Measurements from ENCODE around the gene HTD2.

Gene HTD2

DNA sequence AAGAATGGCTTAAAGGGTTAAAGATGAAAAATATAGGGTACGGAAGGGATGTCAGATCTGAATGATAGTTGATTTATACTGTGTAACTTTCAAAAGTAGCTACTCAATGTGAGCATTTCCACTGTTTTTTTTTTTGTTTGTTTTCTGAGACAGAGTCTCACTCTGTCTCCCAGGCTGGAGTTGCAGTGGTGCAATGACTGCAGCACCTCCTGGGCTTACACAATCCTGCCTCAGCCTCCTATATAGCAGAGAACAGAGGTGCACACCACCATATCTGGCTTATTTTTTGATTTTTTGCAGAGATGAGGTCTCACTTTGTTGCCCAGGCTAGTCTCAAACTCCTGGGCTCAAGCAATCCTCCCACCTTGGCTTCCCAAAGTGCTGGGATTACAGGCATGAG, 16.5 kb downstream of the HTD2 start:
- peaks cover 3% of the 10 kb centered on the region for H3K79me2 ChIP-seq (ENCODE audit: low read length)
- peaks cover 9% of the 10 kb centered on the region for H3K4me1 ChIP-seq (ENCODE audit: low read length)
- H3K9me2 ChIP-seq (replicated peaks; ENCODE audit: insufficient read depth, low read length): no peaks in the 10 kb centered on the region
- no peak overlapping the region for H3K4me3 ChIP-seq (ENCODE audit: low read length)
- TF ChIP-seq EZH2phosphoT487 (IDR thresholded peaks at IDR 0.05; ENCODE audit: low read length): no peak
- no peak for TF ChIP-seq EZH2 (optimal IDR thresholded peaks at IDR 0.05; ENCODE audit: low read depth, low read length)
- TF ChIP-seq, protein P1, sequence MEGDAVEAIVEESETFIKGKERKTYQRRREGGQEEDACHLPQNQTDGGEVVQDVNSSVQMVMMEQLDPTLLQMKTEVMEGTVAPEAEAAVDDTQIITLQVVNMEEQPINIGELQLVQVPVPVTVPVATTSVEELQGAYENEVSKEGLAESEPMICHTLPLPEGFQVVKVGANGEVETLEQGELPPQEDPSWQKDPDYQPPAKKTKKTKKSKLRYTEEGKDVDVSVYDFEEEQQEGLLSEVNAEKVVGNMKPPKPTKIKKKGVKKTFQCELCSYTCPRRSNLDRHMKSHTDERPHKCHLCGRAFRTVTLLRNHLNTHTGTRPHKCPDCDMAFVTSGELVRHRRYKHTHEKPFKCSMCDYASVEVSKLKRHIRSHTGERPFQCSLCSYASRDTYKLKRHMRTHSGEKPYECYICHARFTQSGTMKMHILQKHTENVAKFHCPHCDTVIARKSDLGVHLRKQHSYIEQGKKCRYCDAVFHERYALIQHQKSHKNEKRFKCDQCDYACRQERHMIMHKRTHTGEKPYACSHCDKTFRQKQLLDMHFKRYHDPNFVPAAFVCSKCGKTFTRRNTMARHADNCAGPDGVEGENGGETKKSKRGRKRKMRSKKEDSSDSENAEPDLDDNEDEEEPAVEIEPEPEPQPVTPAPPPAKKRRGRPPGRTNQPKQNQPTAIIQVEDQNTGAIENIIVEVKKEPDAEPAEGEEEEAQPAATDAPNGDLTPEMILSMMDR (IDR thresholded peaks at IDR 0.05; ENCODE audit: low read length): no peak
- no peak overlapping the region for H3K9ac ChIP-seq (ENCODE audit: low read length)
- no peak overlapping the region for H3K4me2 ChIP-seq (ENCODE audit: low read depth, low read length)
- H3K27ac ChIP-seq (ENCODE audit: low read length): no peak overlapping the region
- H3F3A ChIP-seq (ENCODE audit: insufficient read depth, low read length): no peaks in the 10 kb centered on the region
- H4K20me1 ChIP-seq (ENCODE audit: insufficient read depth, low read length): peaks cover 5% of the 10 kb centered on the region; the same call in 1 of the 2 replicates
- H3K36me3 ChIP-seq (replicated peaks; ENCODE audit: insufficient read depth, low read length): 0 out of 2 replicates have a peak, but pooled peaks cover under 1% of the 10 kb centered on the region
- H3K9me3 ChIP-seq (replicated peaks; ENCODE audit: insufficient read depth, low read length): no peaks in the 10 kb centered on the region
- H2AFZ ChIP-seq (ENCODE audit: low read length): no peak overlapping the region
- H3K27me3 ChIP-seq (replicated peaks; ENCODE audit: insufficient read depth, low read length): no peaks in the 10 kb centered on the region
- DNase-seq: no peak

DNA sequence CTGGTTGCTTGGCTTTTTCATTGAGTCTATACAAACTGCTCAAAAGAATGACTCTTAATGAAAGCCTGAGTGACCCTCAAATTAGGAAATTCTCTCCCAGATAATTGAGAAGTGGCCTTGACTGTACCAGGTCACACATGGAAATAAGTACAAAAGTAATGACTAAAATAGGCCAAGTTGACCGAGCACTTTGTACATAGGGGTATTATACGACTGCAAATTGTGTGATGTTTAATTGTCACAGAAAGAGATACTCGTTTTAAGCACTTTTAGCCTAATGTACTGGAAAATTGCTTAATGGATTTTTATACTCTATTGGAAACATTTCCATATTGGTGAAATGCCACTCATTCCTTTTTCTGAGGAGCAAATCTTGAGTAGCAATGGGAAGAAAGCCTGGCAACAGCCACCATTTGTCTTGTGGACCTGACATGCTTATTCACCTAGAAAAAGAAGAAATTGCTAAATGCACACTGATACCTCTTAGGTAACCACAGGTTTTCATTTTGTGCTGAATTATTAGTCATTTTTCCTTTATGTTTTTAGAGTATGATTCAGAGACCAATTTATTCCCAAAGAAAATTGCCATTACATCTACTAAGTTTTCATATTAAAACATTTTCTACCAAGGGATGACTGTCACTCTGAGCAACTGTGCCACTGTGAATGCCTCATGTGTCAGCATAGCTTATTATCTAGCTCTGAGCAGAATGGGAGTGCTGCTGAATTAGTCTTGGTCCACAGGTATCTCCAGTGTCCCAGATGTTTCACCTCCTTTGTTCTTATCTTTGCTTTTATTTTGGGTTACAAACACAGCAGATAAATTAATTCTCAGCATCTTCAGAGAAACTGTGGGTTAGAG, 17.4 kb downstream of the HTD2 start:
- peaks cover 9% of the 10 kb centered on the region for H3K4me1 ChIP-seq (ENCODE audit: low read length)
- H3F3A ChIP-seq (ENCODE audit: insufficient read depth, low read length): no peaks in the 10 kb centered on the region
- H3K9ac ChIP-seq (ENCODE audit: low read length): no peak overlapping the region
- no peak overlapping the region for H3K27ac ChIP-seq (ENCODE audit: low read length)
- no peak for DNase-seq
- no peaks in the 10 kb centered on the region for H3K36me3 ChIP-seq (replicated peaks; ENCODE audit: insufficient read depth, low read length)
- H3K79me2 ChIP-seq (ENCODE audit: low read length): no peaks in the 10 kb centered on the region
- H3K27me3 ChIP-seq (replicated peaks; ENCODE audit: insufficient read depth, low read length): no peaks in the 10 kb centered on the region
- H3K4me3 ChIP-seq (ENCODE audit: low read length): no peak overlapping the region
- no peaks in the 10 kb centered on the region for H3K9me2 ChIP-seq (replicated peaks; ENCODE audit: insufficient read depth, low read length)
- H2AFZ ChIP-seq (ENCODE audit: low read length): no peak overlapping the region
- H3K4me2 ChIP-seq (ENCODE audit: low read depth, low read length): no peak overlapping the region
- H4K20me1 ChIP-seq (ENCODE audit: insufficient read depth, low read length): 0 out of 2 replicates have a peak, but pooled peaks cover 2% of the 10 kb centered on the region
- TF ChIP-seq, protein P1 (IDR thresholded peaks at IDR 0.05; ENCODE audit: low read length): no peak
- TF ChIP-seq EZH2 (optimal IDR thresholded peaks at IDR 0.05; ENCODE audit: low read depth, low read length) (no peak), EZH2phosphoT487 (IDR thresholded peaks at IDR 0.05; ENCODE audit: low read length) (no peak)
- no peaks in the 10 kb centered on the region for H3K9me3 ChIP-seq (replicated peaks; ENCODE audit: insufficient read depth, low read length)

DNA sequence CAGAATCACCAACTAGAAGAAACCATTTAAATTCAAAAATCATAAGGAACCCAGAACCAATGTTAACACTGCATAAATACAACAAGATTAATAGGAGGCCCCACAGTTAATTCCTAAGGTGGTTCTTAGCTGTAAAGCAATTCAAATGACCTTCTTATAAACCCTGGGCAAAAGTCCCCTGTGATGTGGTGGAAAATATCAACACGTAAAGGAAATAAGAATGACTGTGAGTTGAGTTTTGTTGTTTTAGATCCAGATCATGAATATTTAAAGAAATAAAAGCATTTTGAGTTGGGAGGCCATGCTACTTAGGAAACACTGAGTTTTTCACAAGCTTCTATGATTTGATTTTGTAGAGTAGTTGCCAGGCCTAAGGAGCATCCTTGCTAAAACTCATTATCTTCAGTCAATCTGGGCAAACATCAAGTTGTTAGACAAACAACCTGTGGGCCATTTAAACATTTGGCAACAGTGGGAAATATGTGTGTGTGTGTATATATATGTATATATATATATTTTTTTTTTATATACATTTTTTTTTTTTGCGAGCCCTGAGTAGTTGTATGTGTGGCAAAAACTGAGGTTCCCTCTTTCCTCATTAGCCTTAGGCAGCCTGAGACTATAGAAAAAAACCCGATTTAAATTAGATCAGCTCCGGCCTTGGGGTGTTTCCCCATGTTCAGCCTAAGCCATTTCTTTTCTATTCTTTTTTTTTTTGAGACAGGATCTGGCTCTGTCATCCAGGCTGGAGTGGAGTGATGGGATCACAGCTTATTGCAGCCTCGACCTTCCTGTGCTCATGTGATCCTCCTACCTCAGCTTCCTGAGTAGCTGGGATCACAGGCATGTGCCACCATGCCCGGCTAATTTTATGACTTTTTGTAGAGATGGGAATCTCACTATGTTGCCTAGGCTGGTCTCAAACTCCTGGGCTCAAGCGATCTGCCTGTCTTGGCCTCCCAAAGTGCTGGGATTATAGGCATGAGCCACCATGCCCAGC, 18.4 kb downstream of the HTD2 start:
- H3F3A ChIP-seq (ENCODE audit: insufficient read depth, low read length): no peaks in the 10 kb centered on the region
- H3K4me1 ChIP-seq (ENCODE audit: low read length): peaks cover 9% of the 10 kb centered on the region
- no peak for TF ChIP-seq EZH2 (optimal IDR thresholded peaks at IDR 0.05; ENCODE audit: low read depth, low read length)
- no peak overlapping the region for H3K9ac ChIP-seq (ENCODE audit: low read length)
- no peaks in the 10 kb centered on the region for H3K9me2 ChIP-seq (replicated peaks; ENCODE audit: insufficient read depth, low read length)
- no peak for DNase-seq
- H3K4me3 ChIP-seq (ENCODE audit: low read length): no peak overlapping the region
- H3K36me3 ChIP-seq (replicated peaks; ENCODE audit: insufficient read depth, low read length): no peaks in the 10 kb centered on the region
- no peak overlapping the region for H2AFZ ChIP-seq (ENCODE audit: low read length)
- H3K27ac ChIP-seq (ENCODE audit: low read length): no peak overlapping the region
- no peaks in the 10 kb centered on the region for H3K79me2 ChIP-seq (ENCODE audit: low read length)
- peak overlapping the region; percentile 22; the same call in 1 of the 2 replicates for H3K4me2 ChIP-seq (ENCODE audit: low read depth, low read length)
- no peaks in the 10 kb centered on the region for H3K27me3 ChIP-seq (replicated peaks; ENCODE audit: insufficient read depth, low read length)
- no peaks in the 10 kb centered on the region for H3K9me3 ChIP-seq (replicated peaks; ENCODE audit: insufficient read depth, low read length)
- 0 out of 2 replicates have a peak, but pooled peaks cover 2% of the 10 kb centered on the region for H4K20me1 ChIP-seq (ENCODE audit: insufficient read depth, low read length)
